HG03159 (cell line): Measurements from ENCODE around the gene AHNAK2.

Experiments
- ATAC-seq: cut with Tn5 transposase; IDR thresholded peaks from one replicate; pipeline ENCODE4 v1.9.1; 2021; ENCODE audit warnings: mild to moderate bottlenecking, moderate library complexity; ENCODE audit not compliant: unreplicated experiment

Gene AHNAK2

DNA sequence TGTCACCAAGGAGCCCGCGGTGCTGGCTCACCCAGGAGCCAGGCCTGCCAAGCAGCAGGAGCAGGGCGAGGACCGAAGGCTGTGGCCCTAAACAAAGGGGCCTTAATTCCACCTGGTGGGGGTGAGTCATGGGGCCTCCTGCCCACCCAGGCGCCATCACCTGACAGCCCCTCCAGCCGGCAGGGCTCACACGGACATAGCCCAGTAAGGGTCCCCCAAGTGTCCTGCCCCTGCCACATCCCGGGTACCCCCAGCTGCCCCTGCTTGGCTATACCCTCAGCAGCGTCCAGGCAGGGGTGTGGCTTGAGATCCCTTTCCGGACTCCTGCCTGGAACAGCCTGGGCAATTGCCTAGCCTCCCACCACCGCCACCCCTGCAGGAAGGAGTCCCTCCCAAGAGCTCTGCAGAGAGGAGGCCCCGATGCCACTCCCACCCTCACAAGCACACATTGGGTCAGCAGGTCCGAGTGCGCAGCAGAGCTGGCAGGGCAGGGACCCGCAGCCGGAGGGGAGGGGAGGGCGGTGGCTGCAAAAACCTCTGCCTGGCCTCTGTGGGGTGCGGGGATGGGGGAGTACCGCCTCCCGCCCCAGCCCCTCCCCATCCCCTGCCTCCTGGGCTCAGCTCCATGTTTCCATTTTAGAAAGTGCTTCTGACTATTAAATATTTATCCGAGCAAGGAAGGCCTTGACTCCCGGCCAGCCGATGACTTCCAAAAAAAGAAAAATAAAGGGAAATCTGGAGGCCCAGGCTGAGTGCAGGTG lies 4.6 kb downstream of the AHNAK2 start:
- no peak for ATAC-seq

GRCh38 chr14:104973135-104973384 lies 5.1 kb downstream of the AHNAK2 start:
- no peak for ATAC-seq

DNA sequence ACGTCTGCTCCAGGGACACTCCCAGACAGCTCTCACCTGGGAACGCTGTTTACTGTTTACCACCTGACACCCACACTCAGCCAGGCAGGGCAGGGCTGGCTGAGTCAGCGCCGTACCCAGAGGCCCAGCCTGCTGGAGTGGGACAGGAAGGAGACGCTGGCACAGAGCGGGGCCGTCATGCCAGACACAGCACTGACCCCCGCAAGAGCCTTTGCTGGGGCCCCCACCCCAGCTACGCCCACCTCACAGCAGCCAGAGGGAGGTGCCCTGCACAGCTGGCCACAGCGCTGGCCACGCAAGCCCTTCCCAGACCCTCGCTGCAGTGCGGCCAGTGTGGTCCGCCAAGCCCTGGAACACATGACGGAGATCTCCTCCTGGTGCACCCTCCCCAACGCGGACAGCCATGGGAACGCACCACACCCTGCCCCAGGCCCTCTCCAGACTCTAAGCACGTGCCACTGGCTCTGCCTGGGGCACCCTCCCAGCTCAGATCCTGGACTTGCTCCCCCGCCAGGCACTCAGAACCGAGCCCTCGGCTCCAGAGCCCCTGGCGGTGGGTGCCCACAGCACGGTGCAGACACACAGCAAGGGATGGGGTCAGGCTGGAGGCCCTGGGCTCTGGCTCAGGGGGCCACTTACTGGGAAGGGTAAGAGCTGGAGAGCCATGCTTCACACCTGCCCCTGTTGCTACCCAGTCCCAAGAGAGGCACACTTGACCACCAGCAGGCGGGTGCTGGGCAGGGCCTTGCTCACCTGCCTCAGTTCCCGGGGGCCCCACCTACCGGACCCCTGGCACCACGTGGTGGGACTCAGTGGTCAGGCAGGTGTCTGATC lies 5.7 kb downstream of the AHNAK2 start:
- ATAC-seq, result no peak

GRCh38 chr14:104971447-104972240 lies 6.5 kb downstream of the AHNAK2 start:
- ATAC-seq, result no peak

GRCh38 chr14:104970231-104971068 lies 7.7 kb downstream of the AHNAK2 start:
- ATAC-seq, result no peak

- no peak for ATAC-seq
These were observed 8.4 kb downstream of the AHNAK2 start for GRCh38 chr14:104969741-104970230.

GRCh38 chr14:104968541-104969401 lies 9.4 kb downstream of the AHNAK2 start:
- ATAC-seq, result no peak

- ATAC-seq, result no peak
These were observed 10.0 kb downstream of the AHNAK2 start for GRCh38 chr14:104968153-104968527.

DNA sequence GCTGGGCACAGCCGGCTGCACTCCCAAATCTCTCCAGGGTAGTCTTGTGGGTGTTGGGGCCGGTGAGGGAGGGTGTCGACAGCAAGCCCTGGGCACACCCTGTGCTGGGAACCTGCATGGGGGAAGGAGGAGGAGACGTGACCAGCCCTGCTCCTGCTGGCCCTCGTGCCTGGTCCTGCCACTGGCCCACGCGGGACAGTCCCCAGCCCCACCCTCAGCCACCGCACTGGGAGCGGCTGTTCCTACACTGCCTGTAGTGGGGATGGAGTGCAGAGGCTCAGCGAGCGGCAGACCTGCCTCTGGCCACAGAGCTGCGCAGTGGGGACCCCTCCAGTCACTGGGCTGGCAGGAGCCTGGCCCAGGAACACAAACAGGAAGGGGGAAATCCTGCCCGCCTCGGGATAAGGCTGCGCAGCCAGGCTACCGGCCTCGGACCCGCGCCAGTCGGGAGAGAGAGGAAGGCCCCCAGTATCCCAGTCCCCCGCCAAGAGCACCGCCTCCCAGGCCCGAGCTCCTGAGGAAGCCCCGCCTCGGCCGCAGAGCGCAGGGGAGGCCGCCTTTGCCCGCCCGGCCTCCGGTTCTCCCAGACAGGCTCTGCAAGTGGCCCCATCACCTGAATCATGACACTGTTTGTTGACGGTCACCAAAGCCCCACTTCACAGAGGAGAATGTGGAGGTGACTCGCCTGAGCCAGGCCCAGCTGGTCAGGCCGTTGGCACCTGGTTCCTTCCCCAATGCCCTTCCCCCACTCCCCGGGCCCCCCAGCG lies 10.6 kb downstream of the AHNAK2 start:
- ATAC-seq, result no peak

- ATAC-seq, result no peak
These were observed 11.2 kb downstream of the AHNAK2 start for GRCh38 chr14:104966981-104967385.

- no peak for ATAC-seq
These were observed 11.8 kb downstream of the AHNAK2 start for GRCh38 chr14:104966261-104966865.

DNA sequence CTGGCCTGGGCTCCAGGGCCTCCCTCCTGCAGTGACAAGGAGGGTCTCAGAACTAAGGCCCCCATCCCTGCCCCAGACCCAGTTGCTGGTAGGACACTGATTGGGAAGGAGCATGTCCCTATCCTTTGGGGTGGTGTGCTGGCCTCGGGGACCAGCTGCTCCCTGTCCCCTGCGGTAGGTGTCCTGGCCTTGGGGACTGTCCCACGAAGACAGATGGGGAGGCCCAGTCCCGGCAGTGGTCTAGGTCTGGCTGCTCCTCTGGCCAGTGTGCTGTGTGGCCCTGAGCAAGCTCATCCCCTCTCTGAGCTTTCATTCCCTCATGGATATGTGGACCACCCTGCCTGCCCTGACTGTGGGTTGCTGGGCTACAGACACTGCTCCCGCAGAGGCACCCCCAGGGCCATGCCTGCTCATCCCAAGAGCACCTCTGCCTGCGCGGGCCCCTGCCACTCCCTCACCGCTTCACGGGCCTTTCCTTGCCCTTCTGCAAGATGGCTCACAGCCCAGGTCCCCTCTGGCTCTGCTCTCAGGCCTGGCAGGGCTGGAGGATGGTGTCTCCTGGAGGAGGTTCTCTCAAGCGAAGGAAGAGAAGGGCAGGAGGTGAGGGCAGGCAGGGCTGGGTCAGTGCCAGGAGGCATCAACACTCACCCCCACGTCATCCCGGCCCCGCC lies 12.5 kb downstream of the AHNAK2 start:
- ATAC-seq, result no peak

GRCh38 chr14:104964546-104964945 lies 13.6 kb downstream of the AHNAK2 start:
- no peak for ATAC-seq

DNA sequence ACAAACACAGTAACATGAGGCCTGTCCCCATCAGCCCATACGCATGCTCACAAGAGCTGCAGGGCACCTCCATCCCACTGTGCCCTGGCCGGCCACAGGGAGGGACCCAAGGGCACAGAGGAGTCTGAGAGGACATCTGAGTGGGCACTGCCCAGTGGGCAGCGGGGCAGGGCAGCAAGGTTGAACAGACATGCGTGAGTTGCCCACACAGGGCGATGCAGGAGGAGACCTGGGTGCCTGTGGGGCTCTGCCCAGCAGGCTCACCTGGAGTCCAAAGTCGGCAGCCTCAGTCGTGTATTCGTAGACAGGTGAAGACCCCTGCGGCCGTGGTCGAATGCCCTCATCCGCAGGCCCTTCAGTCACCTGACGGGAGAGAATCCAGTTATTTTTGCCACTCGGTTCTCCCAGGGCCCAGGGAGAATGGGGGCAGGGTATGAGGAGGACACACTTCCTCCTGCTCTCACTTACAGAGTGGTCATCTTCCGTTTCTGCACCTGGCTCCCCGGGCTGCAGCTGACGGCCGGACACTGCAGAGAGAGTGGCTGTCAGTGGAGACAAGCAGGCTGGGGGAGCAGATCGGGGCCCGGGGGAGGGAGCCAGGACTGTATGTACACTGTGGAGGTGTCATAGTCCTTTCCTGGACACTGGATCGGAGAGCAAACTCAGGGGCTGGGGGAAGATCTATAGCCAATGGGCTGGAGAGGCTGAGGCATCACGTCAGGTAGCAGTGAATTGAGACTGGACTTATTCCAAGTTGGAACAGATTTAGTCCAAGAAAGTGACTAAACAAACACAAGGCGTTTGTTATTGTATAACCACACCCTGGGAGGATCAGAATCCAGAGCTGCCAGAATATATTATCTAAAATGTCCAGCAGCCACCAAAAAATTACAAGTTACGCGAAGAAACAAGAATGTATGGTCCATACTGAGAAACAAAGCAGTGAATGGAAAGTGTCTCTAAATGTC lies 20.7 kb downstream of the AHNAK2 start:
- ATAC-seq, result no peak

DNA sequence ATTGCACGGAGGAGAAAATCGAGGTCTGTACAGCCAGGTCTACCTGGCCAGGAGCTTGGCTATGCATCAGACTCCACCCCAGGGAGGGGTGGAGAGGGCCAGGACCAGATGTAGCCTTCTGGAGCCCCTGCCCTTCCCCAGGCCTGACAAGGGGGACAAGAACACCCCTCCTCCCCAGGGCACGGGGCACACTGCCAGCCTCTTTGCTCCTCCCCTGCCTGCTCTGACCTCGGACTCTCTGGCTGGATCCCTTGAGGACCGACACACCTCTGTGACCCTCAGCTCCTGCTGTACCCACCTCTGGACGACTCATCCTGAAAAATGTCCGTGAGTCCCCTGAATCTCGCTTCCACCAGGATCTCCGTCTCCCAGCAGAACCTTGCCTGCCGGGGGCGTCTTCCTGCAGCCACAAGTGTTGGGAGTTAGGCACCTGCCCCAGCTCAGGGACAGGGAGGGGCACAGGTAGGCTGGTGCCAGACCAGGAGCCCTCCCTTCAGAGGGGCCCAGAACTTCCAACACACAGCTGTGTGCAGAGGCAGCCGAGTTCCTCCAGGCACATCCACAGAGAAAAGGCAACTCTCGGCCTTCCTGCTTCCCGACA lies 21.8 kb downstream of the AHNAK2 start:
- ATAC-seq, result no peak

- no peak for ATAC-seq
These were observed 22.8 kb downstream of the AHNAK2 start for GRCh38 chr14:104955396-104955770.
